NCI-H1048 (cell line): ENCODE data around the gene TEF.

Experiments
- DNase-seq: peaks from one replicate; lab custom pipeline; 2025; lab: John Stamatoyannopoulos, UW

The TEF gene, protein sequence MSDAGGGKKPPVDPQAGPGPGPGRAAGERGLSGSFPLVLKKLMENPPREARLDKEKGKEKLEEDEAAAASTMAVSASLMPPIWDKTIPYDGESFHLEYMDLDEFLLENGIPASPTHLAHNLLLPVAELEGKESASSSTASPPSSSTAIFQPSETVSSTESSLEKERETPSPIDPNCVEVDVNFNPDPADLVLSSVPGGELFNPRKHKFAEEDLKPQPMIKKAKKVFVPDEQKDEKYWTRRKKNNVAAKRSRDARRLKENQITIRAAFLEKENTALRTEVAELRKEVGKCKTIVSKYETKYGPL

DNA sequence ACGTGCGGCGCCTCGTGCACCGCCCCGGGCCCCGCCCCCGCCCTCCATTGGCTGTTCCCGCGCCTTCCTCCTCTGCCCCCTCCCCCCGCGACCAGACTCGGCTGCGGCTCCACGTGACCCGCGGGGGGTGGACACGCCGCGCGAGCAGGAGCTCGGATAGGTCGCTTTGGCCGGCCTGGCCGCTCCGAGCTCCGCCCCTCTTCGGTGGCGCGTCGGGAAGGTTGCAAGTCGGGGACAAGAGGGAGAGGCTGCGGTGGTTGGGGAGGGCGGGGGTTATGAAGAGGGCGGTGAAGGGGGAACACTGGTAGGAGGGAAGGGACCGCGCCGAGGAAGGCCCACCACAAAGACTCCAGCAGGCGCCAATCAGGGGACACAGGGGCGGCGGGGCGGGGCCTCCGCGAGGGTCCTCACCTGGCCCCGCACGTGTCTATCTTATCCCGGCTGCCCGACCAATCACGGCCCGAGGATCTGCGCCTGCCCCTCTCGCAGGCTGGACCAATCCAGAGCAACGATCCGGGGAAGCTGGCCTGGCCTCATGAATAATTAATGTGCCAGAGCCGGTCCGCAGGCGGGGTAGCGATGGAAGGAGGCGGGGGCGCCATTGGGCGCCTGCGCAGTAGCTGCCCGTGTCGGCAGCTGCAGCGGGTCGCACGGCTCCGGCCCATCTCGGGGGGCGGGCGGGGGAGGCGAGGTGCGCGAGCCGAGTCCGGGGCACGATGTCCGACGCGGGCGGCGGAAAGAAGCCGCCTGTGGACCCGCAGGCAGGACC, at the start of gene TEF:
Gene TEF (plus strand): TSS at position 614 of the 769 bp plus-strand sequence. CDS start 103 bp downstream, at position 717.
- DNase-seq = peak; percentile 98

DNA sequence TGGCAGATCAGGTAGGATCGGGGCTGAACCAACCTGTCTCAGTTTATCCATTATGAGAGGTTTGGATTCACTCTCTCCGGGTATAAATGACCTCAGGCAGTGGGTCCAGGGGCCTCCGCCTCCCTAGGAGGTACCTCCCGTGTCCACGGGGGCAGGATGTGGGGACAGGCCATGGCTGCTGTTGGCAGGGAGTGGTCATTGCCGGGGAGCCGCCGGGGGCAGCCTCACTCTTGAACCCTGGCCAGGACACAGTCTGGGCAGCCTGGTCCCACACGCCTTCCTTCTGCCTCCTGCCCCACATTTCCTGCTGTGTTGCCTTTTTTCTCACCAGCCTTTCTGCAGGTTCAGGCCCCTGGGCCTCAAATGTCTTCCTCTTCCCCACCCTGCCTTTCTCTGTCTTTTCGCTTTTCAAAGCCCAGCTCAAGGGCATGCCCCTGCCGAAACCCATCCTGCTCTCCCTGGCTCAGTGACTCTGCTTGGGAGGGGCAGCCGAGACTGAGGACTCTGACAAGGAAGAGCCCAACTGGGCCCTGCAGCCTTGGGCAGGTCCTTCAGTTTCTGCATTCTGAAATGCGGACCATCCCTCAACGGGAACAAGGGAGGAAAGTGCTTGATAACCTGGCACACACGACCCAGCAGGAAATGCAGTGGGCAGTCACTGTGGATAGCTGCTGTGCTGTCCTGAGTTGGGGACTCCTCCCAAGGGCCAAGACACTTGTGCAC, 49.4 kb upstream of the TEF start:
- no peak for DNase-seq

DNA sequence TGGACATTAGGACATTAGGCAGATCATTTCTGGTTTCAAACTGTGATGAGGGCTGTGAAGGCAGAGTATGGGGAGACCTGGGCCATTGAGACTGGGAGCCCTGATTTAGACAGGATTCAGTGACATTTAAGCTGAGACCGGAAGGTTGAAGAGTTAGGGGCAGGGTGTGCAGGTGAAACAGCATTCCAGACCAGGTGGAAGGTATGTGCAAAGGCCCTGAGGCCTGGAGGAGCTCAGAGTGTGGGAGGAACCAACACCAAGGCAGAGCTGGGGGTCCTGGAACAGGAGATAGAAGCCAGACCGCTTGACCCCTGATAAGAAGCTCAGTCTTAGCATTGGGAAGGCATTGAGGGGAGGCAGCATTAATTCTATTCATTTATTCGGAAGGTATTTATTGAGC, 47.9 kb upstream of the TEF start:
- DNase-seq = no peak

DNA sequence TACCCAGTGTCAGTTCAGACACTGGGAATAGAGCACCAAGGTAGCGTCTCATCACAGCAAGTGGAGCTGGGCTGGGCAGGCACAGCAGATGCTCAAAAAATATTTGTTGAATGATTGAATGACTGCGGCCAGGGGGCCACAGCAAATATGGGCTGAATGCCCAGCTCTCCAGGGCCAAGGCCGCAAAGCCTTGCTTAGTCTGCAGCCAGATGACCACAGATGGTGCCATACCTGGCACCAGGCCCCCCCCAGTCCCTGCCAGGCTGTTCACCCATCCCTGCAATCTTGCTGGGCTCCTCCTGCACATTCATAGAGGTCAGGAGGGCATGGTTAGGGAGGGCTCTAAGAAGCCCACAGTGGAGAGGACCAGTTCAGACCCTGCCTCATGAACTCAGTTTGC, 47.5 kb upstream of the TEF start:
- DNase-seq = no peak

DNA sequence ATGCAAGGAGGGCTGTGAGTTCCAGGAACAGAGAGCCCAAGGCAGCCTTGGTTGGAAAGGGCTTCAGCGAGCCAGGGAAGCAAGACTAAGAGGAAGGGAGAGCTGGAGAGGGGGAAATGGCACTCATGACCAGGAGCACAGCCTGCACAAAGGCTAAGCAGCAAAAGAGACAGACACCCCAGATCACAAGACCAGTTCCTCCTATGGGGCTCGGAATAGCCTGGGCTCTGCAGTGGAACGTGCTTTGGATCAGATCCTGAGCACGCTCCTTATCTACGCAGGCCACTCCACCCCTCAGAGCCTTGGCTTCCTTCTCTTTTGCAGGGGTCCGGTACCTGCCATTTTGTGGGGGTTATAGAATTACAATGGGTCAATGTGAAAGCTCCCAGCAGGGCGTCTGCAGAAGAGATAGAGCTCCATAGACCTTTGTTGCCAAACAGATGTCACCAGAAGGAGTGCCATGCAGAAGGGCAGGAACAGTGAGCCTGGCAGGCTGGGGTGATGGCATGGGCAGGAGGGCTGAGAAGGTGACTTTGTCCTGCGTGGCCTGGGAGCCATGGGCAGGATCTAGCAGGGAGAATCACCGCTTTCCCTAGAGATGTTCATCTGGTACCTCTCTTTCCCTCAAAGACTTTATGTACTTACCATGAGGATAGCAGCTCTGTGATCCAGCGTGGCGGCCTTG, 46.6 kb upstream of the TEF start:
- DNase-seq = no peak

DNA sequence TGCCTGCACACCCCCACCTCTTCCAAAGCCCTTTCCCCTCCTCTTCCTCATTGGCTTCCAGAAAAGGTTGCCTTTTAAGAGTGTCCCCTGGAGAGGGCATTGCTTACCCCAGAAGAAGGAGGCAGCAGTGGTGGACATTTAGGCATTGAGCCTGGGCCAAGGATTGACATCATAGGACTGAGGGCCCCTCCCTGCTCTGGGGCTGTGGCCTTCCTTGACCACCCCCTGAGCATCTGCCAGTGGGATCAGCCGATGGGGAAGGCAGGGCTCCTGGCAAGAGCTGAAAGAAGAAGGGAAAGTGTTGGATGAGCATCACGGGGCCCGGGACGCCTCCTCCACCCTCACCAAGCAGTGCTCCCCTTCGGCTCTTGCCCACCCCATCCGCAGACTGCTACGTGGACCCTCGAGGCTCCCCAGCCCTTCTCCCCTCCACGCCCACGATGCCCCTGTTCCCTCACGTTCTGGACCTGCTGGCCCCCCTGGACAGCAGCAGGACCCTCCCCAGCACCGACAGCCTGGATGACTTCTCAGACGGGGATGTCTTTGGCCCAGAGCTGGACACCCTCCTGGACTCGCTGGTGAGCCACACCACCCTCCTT, 43.0 kb upstream of the TEF start:
- DNase-seq = no peak

DNA sequence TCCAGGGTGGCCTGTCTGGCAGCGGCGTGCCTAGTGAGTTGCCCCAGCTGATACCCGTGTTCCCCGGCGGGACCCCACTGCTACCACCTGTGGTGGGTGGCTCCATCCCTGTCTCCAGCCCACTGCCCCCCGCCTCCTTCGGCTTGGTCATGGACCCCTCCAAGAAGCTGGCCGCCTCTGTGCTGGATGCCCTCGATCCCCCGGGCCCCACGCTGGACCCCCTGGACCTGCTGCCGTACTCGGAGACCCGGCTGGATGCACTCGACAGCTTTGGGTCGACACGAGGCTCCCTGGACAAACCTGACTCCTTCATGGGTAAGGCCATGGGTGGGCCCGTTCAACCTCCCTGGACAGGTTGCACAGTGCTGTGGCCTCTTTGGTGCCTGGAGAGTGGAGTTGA, 41.9 kb upstream of the TEF start:
- DNase-seq = no peak

DNA sequence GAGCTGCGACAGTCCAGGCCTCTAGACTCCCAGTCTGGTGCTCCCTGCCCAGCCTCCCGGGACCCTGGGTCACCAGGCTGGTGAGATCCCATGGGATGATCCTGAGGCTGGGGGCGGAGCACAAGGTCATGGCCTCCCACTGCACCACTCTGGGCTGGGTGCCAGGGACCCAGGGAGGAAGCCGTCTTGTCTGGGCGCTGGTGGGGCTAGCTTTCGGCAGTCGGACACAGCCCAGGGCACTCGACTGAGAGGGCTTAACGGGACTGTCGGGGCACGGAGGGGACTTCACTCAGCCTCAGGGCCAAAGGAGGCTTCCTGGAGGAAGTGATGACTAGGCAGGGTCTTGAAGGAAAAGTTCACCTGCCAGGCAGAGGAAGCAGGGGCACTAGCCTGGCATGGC, 41.4 kb upstream of the TEF start:
- no peak for DNase-seq

DNA sequence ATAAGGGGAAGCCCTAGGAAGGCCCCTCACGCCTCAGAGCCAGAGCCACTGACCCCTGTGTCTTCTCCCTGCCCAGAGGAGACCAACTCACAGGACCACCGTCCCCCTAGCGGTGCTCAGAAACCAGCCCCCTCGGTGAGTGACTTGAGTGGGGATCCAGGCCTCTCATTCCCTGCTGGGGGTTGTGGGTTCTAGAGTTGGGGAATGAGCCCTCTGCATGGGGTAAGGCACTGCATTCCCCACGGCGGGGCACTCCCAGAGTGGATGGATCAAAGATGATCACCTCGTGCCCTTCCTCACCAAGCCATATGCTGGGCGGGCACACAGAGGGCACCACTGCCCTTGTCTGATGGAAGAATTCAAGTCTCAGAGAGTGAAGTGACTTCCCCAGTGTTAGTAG, 40.7 kb upstream of the TEF start:
- no peak for DNase-seq

DNA sequence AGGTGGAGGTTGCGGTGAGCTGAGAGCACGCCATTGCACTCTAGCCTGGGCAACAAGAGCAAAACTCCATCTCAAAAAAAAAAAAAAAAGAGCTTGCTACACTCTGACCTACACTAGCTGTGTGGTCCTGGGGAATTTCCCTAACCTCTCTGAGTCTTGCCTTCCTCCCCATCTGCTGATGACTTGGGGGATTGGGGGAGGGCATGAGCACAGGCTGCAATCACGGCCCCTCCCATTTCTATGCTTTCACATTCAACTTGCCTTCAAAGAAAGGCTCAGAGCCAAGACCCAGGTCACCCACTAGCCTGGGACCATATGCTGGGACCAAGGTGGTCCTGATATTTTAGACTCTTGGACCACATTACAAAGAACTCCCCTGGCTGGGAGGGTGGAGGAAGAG, 39.8 kb upstream of the TEF start:
- no peak for DNase-seq

DNA sequence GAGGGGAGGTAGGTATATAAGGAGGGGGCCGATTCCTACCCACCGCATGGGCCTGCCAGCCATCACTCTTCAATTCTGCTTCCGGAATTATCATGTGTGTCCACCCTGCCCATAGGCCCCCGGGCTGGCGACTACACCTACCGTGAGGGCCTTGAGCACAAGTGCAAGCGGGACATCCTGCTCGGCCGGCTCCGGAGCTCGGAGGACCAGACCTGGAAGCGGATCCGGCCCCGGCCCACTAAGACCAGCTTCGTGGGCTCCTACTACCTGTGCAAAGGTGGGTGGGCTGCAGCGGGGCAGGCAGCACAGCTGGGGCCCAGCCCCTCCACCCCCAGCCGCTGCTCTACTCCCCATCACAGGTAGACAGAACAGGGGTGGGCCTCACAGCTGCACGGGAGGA, 38.4 kb upstream of the TEF start:
- DNase-seq = no peak

DNA sequence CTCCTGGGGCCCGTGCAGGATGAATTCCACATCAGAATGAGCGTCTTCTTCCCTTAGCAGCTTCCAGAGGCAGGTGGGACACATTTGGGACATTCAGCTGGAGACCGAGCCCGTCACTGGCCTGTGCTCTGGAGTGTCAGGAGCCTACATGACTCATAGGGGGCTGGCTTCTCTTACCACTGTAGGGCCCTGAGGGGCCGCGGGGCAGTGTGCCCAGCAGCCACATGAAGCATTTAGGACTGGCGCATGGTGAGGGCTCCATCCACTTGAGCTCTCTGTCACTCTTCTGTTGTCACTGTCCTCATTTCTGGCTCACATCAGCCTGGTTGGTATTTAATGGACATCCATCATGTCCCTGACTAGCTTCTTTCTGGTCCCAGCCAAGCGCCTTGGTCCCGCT, 38.0 kb upstream of the TEF start:
- no peak for DNase-seq

DNA sequence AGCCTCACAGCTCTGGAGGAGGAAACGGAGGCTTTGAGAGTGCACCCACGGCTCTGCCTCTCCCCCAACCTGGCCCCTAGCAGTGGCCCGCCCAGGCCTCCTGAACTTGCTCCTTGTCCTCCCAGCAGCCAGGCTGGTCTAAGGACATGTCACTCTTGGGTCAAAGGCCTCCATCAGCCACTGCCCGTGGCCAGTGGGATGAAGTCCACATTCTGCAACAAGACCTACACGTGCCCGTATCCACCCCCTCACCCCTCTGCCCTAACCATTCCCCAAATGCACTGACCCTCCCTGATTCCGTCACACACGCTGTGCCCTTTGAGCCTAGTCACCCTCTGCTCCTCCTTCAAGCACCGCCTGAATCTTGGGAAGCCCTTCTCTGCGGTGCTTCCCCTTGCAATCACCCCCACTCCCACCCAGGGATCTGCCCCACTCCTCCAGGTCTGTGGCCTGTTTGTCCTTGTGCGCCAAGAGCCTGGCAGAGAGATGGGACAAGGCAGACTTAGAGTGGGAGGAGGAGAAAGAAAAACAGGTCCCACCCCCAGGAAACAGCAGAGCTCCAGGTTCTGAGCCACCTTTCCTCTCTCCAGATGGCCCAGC, 37.5 kb upstream of the TEF start:
- no peak for DNase-seq

DNA sequence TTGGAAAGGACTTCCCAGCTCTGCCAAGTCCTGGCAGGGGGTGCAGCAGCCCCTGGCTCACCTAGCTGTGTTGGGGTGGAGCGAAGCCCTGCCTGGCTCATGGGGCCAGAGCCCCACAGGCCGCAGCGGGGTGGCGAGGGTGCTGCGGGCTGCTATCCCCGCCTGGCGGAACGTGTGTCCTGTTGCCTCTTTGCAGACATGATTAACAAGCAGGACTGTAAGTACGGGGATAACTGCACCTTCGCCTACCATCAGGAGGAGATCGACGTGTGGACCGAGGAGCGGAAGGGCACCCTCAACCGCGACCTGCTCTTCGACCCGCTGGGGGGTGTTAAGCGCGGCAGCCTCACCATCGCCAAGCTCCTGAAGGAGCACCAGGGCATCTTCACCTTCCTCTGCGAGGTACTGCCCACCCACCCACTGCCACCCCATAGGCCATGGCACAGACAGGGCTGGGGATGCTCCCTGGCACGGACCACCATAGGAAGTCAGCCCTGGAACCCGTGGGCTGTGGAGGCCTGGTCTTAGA, 35.9 kb upstream of the TEF start:
- DNase-seq = no peak

DNA sequence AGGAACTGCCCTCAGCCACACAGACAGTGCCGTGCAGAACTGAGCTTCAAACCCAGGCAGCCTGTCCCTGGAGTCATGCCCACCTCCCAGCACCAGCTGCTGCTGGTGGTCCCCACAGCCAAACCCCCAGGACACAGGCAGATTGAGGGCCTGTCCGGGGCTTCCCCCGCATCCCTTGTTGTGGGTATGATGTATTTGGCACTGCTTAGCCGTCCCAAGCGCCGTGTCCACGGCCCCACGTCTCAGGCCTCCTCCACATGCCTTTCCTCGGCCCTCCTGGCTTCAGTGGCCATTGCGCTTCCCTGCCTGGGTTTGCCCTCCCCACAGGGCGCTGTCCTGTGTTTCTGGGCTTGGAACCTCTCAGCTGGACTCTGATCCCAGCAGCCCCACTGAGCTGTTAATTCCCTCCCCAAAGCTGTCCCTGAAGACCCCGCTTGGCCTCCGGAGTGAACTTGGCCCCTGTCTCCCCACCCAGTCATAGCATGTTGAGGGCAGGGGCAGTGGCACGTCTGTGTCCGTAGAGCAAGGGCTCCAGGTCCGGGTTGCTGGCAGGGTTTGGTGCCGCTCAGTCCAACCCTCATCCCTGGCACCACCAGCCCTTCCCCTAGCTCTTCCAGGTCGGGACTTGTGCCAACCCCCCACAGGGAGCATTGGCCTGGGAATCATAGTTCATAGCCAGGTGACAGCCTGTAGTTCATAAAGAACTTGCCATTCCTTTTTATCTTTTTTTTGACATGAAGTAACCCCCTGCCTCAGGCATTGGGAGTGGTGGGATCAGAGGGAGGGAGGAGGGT, 34.5 kb upstream of the TEF start:
- DNase-seq = no peak

DNA sequence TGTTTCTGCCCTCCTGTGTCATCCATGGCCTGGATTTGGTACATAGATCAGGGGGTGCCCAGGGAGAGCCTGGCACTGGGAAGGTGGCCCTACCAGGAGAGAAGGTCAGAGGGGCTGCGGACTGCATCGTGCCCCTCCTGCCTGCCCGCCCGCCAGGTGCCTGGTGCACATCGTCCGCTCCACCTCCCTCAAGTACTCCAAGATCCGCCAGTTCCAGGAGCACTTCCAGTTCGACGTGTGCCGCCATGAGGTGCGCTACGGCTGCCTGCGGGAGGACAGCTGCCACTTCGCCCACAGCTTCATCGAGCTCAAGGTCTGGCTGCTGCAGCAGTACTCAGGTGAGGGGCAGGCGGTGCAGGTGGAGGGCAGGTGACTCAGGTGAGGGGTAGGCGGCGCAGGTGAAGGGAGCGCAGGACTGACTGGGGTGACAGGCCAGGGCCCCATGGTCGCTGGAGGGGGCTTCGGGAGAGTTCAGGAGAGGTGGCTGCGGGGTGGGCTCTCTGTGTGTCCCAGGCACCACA, 32.7 kb upstream of the TEF start:
- no peak for DNase-seq

DNA sequence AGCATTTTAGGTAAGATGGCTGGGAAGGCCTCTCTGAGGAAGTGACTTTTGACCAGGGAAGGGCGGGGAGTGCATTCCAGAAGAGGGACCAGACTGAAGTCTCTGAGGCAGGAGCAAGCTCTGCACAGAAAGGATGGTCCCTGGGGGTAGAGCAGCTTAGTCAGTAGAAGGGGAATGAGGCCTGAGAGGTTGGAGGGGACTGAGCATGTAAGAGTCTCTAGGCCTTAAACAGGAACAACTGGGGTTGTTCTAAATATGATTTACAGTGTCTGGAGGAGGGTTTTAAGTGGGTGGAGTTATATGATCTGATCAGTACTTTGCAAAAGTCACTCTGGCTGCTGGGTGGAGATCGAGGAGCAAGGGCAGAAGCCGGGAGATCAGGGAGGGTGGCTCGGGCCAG, 31.7 kb upstream of the TEF start:
- no peak for DNase-seq

DNA sequence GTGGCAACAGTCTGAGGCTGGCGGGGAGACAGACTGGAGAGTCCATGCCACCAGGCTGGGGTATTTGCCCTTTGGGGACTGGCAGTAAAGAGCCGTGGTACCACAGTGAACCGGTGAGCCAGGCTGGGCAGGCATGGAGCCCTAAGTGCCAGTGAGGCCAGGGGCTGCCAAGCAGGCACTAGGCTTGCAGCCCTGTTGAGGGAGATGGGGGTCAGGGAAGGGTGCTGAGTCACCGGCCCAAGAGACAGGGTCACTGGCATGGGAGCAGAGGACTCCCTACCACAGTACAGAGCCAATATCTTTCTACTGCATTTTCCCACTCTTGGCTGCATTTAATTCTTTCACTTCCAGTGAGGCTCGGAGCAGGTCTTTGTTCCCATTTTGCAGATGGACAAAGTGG, 30.7 kb upstream of the TEF start:
- no peak for DNase-seq

DNA sequence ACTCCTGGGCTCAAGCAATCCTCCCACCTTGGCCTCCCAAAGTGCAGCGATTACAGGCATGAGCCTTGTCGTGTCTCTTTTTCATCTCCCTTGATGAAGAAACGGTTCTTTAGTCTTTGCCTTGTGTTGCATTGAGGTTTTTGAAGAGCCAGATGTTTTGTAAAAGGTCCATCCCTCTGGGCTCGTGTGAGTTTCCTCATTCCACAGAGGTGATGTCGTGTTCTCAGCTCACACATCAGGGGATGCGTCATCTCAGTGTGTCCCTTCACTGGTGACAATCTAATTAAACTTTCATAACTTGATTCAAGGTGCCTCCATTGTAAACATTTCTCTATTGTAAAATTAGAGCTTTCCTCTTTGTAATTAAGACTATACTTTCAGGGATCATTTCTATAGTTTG, 29.7 kb upstream of the TEF start:
- no peak for DNase-seq

DNA sequence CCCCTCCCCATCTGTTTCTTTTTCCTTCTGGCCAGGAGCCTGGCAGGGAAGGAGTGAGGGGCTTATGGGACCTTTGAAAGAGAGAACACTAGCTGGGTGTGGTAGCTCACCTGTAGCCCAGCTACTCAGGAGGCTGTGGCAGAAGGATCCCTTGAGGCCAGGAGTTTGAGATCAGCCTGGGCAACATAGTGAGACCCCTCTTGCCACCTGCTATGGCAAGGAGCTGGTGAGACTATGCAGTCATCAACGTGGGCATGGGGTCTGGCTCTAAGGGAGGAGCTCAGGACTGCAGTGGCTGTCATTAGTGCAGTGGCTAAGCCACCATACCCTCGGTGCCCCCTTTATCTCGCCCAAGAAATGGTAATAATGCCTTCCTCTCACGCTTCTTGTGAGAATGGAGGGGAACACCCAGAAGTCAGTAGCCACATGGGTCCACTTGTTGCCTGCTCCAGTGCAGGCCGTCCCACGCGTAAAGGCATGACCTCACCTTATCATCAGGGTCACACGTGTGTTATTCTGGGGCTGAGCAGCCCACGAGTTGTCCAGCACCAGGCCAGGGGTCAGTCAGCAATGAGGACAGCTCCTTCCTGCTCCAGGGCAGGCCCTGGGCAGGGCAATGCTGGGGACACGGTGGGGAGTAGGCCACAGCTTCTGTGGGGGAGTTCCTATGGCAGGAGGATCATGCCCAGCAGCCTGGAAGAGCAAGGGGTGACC, 27.7 kb upstream of the TEF start:
- DNase-seq = no peak
